Measurements from ENCODE around the gene SMS.
"Not testable (repeated sequence)": the region's sequence is repeated elsewhere in the genome, so short reads cannot be mapped to it uniquely, and the experiment has no call there.

SMS gene

DNA sequence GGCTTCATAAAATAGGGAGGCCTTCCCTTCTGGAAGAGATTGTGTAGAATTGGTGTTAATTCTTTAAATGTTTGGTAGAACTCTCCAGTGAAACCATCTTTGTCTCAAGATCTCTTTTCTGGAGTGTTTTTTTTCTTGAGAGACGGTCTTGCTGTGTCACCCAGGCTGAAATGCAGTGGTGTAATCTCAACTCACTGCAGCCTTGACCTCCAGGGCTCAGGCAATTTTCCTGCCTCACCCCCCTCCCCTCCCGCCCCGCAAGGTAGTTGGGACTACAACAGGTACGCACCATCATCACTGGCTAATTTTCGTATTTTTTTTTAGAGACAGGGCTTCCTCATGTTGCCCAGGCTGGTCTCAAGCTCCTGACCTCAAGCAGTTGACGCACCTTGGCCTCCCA, 12.1 kb downstream of the SMS start:
- no peak for DNase-seq

DNA sequence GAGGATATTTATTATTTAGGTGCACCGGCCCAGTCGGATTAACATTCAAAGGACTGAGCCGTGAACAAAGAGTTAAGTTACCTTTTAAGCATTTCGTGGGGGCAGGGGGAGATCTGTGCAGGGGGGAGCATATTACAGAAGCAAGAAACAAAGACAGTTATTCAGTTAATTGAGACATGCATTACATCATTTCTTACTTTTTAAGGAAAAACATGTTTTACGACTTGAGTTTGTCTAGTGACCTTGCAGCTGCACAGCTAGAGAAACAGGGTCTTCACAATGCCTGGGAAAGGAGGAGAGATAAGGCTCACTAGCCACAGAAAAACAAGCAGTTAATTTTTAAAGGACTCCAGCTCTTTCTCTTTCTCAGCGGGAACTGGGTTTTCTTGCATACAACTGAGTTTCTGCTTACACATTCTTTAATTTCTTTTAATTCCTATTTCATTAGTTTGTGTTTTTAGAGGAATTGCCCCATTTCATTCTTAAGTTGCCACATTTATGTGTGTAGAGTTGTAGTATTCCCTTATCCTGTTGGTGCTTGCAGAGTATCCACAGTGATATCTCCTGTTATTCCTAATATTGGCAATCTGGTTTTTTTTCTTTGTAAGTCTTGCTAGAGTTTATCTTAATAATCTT, 12.8 kb downstream of the SMS start:
- not testable (repeated sequence) for DNase-seq

DNA sequence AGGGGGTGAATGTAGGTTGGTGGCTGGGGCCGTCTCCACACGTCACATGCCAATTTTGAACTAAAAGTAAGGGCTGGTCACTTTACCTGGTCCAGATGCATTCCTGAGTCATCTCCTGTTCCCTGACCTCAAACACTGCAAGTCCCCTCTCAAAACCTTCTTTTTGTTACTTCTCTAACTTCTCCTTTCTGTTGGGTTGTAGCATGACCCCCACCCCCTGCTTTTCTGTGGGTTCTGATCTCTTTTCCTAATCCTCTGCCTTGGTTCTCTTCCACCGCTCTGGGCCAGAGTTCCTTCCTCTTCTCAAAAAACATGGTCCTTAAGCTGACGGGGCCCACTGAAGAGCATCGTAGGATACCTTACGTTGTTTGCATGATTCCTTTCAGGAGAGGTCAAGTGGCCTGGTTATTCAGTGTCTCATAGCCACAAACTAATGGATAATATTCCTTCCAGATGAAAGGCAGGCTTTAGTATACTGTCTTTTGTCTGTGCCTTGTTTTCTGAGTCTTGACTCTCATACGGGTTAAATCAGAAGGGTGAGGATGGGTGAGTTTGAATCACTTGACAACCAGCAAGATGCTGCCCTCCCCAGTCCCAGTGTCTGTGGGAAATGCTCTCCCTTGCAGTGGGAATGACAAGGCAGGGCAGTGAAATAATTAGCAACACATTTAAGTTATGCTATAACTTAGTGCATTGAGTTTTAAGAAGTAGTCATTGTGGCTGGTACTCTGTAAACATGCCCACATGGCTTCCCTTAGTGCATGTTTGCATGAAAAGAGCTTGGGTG, 15.1 kb downstream of the SMS start:
- DNase-seq, result no peak

DNA sequence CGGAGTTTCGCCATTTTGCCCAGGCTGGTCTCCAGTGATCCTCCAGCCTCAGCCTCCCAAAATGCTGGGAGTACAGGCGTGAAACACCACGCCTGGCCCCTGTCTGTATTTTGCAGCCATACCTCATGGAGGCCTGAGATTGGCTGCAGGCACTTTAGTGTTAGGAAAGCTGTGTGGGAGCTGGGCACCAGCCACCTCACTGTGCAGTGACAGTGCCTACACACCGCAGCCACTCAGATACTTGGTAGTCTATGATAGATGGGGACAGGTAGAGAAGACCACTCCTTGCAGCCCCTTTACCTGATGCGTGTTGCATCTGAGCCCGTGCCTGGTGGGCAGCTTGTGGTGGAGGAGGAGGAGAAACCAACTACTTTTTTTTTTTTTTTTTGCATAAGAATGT, 16.3 kb downstream of the SMS start:
- DNase-seq, result no peak

DNA sequence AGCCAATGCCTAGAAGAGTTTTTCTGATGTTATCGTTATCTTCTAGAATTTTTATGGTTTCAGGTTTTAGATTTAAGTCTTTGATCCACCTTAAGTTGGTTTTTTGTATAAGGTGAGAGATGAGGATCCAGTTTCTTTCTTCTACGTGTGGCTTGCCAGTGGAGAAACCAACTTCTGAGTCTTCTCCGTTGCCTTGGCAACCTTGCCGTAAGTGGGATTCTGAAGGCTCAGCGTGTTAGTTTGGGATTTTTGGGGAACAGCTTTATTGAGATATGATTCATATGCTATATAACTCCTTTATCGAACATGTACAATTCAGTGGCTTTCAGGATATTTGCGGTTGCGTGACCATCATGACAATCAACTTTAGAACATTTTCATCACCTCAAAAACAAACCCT, 17.7 kb downstream of the SMS start:
- no peak for DNase-seq

DNA sequence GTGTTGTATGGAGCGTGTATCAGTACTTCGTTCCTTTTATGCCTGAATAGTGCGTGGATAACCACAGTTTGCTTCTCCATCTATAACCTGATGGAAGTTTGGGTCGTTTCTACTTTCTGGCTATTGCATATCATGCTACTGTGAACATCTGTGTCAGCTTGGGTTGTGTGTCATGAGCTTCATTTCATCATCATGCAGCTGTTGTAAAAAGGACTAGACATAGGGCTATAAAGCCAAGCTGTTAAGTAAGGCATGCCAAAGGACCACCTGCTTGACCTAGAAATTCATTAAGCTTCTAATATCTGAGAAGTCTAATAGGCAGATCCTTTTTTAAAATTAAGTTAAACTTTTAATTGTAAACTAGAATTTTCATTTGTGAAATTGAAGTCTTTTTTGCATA, 18.4 kb downstream of the SMS start:
- DNase-seq, result no peak

DNA sequence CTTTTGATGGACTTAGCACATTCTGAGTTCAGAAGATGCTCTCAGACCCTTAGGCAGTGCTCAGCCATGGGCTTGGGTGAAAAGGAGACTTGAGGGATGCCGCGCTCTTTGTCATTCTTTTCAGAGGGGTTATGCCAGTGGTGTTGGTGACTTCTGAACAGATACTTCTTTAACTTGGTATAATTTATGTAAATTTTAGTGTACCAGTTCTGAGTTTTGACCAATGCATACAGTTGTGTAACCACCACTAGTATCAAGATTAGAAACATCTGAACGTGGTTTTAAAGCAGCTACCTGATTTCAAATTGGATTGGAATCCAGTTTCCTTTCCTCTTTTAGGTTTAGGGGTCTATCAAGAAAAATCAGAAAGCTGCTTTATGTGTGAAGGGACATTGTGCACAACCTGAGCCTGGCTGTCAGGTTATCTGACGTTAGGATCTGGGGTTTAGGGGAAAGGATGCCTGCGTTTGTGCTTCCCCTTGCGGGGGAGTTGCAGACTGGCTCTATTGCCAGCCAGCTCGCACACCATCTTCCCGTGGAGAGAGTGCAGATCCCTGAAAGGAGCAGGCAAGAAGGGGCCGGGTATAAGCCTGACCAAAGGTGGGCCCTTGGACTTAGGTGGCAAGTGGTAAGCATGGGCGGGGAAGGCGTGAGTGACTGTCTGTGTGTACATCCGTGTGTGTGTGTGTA, 19.0 kb downstream of the SMS start:
- DNase-seq, result no peak

DNA sequence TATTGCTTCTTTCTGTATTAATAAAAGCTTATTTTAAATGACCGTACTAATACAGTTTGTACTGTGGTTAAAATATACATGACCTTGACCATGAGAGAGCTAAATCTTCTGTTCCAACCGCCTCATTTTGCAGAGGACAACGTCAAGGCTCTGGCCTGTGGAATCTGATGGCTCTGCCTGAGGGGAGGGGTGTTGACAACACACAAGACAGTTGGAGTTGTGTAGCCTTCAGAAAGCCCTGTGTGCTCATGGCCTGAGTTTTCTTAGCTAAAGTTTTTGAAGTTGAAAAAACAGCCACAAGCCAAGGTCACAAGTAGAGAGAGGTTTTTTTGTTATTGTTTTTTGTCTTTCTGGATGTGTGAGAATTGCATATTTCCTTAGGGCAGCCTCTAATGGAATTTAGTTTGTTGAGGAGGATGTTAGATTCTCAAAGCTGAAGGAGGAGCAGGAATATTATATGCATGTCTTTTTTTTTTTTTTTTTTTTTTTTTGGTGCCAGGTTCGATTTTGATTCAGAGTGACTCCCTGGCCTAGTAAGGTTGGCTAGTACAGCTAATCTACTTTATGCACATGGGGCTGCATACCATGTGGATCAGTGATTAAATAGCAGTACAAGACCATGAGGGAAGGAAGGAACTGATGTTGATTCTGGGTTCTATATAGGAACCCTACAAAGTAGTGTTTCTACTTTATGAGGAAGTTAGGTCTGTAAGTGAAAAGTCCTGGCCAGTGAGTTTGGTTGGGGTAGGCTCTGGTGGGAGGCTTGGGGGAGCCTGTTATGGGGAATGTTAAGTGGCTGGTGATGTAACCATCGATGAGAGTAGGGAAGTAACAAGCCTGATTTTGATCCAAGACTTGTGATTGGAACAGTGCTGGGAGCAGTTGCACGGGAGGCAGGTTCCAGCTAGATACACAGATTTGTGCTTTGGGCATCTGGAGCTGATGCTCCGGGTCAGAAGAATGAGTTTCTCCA, 20.3 kb downstream of the SMS start:
- DNase-seq, result no peak

DNA sequence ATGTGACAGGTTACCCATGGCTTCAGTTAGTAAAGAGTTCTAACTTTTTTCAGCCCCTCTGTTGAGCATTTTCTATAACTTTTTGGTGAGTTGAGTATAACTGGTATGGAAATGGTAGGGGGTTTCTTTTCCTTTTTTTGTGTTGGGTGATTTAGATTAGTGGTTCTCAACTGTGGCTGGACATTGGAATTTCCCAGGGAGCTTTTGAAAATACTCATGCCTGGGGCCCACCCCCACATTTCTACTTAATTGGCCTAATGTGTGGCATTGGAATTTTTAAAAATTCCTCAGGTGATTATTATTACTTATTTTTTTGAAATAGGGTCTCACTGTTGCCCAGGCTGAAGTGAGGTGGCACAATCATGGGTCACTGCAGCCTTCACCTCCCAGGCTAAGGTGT, 21.9 kb downstream of the SMS start:
- no peak for DNase-seq

DNA sequence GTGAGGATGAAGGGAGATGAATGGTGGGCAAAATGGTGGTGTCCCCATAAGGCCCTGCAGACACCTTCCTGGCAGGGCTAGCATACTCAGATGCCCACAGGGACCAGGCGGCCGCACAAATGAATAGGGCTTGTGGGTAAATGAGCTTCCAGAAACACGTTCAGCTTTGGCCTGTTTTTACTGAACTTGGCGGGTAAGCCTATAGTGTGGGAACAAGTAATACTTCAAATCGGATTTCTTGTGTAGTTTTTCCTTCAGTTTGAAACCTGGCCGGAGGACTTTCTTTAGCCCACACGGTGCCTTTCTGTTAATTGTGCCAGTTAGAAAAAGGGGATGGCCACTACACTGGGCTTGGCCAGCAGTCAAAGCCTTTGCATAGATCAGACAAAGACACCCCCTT, 22.8 kb downstream of the SMS start:
- DNase-seq, result no peak

DNA sequence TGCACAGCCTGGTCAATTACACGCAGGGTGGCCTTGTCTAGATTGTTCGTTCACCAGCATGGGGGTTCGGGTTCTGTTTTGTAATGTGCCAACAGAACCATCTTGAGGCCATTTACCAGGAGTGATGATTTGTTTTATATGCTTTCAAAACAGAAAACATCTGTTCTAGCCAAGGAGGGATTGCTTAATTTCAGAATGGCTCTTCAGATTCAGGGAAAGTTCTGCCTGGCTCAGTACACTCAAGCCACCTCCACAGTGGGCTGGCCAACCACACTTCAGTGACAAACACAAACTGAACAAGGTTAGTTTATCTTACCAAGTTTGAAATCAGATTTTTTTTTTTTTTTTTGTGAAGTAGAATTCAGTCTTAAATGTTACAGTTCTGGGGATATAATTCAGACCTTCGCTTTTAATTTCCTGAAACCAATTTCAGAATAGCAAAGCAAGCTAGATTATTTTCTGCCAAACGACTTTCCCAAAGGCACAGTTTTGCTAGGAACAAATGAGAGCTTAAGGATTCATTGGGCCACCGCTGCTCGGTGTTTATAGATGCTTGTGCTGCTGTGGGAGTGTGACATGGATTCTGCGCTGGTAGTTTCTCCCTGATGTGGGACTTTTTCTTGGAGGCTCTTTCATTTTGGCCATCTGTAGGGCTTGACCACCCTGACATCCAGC, 23.4 kb downstream of the SMS start:
- no peak for DNase-seq

DNA sequence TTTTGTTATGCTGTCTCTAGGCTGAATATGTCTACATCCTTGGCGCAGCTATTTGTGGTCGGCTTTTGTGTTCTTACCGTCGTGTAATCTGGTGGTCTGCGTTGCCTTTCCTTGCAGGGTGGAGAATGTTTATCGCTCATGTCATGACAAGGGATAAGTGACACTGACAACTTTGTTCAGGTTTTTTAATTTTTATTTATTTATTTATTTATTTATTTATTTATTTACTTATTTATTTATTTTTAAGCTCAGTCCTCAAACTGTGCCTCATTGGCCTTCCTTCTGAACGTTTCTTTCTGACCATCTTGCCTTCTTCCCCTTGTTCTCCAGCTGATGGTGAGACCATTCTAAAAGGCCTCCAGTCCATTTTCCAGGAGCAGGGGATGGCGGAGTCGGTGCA, 26.4 kb downstream of the SMS start:
- no peak for DNase-seq

DNA sequence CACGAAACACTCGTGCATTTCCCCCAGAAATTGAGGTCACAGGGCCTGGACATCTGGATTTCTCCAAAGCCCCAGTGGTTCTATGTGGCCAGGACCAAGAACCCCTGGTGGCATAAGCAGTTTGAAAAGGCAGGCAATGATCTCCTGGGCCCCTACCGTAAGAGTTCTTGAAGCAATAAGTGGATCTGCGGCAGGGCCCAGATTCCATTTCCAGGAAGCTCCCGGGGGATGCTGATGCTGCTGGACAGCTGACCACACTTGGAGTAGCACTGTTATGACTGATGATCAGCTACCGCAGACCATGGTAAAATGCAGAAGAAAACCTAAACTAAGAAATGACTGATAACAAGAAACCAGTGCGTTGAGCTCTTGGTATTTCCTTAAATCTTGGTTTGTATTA, 27.8 kb downstream of the SMS start:
- DNase-seq, result no peak

DNA sequence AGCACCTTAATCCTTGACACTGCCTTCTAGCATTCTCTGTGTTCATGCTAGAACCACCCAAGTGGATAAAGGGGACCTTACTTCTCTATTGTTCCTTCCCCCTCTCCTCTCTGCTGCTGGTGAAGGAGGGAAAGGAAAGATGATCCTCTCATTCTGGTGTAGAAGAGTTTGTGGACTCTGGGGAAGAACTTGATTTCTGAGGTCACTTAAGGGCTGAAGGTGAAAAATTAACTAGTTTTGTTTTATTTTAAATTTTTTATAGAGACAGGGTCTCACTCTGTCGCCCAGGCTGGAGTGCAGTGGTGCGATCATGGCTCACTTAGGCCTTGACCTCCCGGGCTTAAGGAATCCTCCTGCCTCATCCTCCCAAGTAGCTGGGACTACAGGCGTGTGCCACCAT, 29.8 kb downstream of the SMS start:
- DNase-seq, result no peak

DNA sequence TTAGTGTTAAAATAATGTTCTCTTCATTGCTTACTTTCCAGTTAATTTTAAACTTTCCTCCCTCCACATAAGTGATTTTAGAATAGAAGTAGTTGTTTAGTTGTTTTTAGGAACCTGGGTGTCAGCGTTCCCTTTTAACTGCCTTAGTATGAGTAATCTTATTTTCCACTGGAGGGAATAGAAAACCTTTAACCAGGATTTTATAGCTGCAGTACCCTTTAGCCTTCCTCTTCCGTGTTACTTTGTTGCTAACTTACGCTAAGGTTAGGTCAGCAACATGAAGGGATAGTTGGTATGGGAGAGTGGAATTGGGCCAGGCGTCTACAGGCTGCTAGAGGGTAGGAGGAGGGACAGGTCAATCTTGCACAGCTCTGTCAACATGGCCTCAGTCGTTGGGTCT, 31.5 kb downstream of the SMS start:
- DNase-seq, result no peak

DNA sequence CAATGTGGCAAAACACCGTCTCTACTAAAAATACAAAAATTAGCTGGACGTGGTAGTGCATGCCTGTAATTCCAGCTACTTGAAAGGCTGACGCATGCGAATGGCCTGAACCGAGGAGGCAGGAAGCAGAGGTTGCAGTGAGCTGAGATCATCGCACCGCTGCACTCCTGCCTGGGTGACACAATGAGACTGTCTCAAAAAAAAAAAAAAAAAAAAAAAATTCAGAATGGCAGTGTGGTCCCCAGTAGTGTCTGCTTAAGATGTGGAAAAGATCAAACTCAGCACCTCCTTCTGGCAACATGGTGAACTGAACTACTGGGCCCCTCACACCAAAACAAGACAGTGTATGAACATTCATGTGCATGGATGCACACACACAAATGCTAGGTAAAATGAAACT, 32.2 kb downstream of the SMS start:
- DNase-seq, result no peak

DNA sequence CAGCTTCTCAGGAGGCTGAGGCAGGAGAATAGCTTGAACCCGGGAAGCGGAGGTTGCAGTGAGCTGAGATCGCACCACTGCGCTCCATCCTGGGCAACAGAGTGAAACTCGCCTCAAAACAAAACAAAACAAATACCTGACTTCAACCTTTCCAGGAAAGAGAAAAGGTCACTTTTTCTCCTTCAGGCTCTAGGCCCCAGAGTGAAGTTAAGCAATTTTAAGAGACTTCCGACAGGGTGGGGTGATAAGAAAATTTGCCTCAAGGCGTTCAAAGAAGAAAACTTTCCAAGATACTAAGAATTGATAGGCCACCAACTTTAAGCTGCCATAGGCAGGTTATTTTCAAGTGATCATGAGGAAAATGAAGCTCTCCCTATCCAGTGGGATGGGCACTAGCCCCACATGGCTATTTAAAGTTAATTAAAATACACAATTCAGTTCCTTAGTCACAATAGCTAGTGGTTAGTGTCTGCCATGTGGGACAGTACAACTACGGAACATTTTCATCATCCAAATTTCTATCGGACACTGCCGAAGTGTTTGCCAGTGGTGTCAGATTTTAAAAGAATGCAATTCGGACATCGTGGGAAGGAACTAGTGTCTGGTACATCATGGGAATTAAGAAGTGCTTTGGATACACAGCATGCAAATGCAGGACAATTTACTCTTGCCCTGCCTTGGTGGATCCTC, 33.0 kb downstream of the SMS start:
- no peak for DNase-seq

DNA sequence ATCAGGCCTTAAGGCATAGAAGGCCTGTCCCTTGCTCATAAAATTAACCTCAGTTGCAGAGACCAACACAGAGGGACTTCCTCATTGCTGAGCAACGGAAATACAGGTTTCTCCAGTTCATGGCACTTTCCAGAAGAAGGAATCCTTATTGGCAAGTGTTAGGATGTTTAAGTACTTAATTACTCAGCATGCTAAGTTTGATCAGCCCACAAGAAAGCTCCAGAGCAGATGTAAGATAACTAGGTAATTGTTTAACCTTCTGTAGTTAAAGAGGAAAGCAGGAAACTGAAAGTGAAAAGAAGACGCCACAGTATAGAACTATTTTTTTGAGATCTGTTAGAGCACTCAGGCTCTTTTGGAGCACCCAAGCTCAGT, 33.5 kb downstream of the SMS start:
- no peak for DNase-seq

DNA sequence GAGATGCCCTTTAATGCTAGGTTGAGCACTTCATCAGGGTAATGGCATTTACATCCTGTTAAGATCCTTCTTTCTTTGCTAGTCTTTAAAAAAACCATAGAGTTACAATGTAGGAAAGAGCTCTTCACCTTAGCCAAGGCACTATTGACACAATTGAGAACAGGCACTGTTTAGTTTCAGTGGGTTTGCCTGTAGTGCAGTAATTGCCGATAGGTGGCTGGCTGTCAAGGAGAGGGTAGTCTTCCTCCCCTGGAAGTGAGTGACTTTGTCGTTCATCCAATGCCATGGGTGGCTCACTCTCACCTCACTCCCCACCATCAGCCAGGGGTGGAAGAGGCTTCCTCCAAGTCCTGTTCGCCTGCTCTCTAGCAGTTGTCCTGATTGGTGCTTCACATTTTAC, 34.7 kb downstream of the SMS start:
- DNase-seq, result no peak

DNA sequence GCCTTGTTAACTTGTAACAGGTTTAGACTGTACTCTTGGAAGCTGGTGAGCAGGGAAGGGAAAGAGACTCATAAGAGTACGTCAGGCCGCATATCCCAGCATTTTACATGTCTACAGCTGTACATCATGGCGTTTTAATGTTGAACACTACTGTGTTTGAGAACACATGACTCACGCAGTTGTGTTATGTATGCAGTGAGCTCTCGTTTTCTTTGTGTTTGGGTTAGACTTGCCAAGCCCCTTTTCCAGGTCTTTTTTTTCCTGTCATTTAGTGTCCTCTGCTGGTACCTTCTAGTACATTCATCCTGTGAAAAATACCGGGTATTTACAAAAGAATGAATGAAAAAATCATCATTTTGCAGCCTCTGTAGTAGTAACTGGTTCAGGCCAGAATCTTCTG, 35.3 kb downstream of the SMS start:
- no peak for DNase-seq

DNA sequence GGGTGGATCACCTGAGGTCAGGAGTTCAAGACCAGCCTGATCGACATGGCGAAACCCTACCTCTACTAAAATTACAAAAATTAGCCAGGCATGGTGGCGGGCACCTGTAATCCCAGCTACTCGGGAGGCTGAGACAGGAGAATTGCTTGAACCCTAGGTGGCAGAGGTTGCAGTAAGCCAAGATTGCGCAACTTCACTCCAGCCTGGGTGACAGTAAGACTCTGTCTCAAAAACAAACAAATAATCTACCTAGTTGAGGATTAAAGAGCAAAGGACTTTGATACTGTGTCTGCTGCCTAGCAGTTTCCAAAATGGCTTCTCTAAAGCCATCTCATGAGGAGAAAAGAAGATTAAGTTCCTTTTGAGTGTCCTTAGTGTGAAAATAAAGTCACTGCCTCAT, 37.8 kb downstream of the SMS start:
- DNase-seq, result no peak

DNA sequence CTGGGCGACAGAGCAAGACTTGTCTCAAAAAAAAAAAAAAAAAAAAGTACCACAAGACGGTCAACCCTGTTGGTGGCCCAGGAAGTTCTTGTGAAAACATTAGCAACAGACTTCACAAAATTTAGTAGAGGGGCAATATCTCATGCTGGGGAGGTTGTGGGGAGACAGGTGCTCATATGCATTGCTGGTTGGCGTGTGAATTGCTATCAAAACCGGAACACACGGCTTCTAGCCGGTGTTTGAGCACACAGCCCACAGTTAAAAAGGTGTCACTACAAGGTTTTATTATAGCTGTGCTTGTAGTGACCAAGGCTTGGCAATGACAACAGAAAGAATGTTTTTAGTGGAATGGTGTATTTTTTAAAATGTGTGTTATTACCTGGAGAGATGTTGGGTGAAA, 41.8 kb downstream of the SMS start:
- DNase-seq, result no peak

Measured in hippocampal formation (tissue), 2 donors.